ENCODE measurements around the gene ATP12A. TPM values are rescaled to one million over a fixed set of nuclear protein-coding genes. Genes with fewer than 3 reads are reported as not detected.

The ATP12A gene
- polyA plus RNA-seq, 2 of the 4 experiments (the other 2 are of a cell fraction), result not detected

DNA sequence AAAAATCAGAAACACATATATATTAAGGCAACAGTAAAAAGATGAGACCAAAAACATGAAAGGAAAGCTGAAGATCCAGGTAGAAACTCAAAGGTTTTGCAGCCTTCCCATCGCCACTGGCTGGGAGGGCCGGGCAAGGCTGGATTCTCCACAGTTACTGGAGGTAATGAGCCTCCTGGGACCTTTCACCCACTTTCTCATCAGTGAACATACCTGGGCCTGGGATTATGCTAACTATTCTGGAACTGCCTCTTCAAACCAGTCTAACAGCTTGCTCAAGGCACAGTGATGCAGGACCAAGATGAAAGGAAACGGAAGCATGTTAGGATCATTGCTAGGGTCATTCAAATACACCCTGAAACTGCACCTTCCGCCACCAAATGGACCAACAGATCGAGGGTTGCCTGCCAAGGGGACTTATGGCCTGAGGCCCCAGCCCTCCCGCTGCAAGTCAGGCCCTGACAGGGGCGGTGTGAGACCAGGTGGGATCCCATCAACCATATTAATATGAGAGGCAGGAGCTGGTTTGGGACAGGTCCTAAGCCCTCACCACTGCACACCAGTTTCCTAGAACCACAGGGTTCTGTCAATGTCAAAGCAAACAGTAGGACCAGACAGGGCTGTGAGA lies 28.4 kb upstream of the ATP12A start (continued):
- TF ChIP-seq CEBPB (IDR thresholded peaks at IDR 0.05), result no peak
- TF ChIP-seq HOXB13 (CRISPR knock-in tag; IDR thresholded peaks at IDR 0.05; ENCODE audit: low read depth), result no peak
- no peak for TF ChIP-seq EP300 (IDR thresholded peaks at IDR 0.05)
- TF ChIP-seq ESRRA (IDR thresholded peaks at IDR 0.05; ENCODE audit: borderline replicate concordance, low read length), result no peak
- no peak for TF ChIP-seq MAZ (IDR thresholded peaks at IDR 0.05; ENCODE audit: borderline replicate concordance, low read depth, low read length)

DNA sequence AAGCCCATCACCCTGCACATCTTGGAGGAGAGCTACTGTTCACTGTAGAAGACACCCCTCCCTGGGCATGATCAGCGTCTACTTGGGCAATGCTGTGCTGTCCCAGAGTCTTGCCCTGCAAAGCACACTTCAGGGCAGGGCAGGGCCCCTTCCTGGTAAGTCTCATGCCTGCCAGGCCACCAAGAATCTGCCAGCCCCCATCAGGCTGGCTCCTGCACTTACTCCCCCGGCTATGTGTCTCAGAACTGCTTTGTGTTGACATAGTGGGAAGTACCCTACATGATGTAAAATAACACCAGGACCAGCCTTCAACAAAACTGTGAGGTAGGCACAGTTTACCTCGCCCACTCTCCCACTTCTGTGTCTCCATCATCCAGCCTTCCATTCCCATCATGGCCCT lies 27.8 kb upstream of the ATP12A start:
- H3K4me1 ChIP-seq, result no peaks in the 10 kb centered on the region
- WGBS (ENCODE audit: missing lambda C conversion rate), result 27% methylated on average over 1 of the region's 3 CpGs
- ATAC-seq, result no peak
- POLR2A ChIA-PET, result no interaction called here
- no peaks in the 10 kb centered on the region for H3K9me3 ChIP-seq
- FAIRE-seq, result no peak
- TF ChIP-seq ESRRA (IDR thresholded peaks at IDR 0.05; ENCODE audit: borderline replicate concordance, low read length), result no peak
- no peak for TF ChIP-seq KDM5A (IDR thresholded peaks at IDR 0.05)
- TF ChIP-seq NR3C1 (IDR thresholded peaks at IDR 0.05), result no peak
- no peak for TF ChIP-seq HDAC2 (IDR thresholded peaks at IDR 0.05)
- no peak for TF ChIP-seq PHF8 (IDR thresholded peaks at IDR 0.05; ENCODE audit: borderline replicate concordance, low read depth)
- TF ChIP-seq HOXA7 (CRISPR knock-in tag; IDR thresholded peaks at IDR 0.05), result no peak
- TF ChIP-seq, protein P1, sequence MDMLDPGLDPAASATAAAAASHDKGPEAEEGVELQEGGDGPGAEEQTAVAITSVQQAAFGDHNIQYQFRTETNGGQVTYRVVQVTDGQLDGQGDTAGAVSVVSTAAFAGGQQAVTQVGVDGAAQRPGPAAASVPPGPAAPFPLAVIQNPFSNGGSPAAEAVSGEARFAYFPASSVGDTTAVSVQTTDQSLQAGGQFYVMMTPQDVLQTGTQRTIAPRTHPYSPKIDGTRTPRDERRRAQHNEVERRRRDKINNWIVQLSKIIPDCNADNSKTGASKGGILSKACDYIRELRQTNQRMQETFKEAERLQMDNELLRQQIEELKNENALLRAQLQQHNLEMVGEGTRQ (IDR thresholded peaks at IDR 0.05), result no peak
- TF ChIP-seq SMC3 (IDR thresholded peaks at IDR 0.05), result no peak
- no peak for TF ChIP-seq EHF (CRISPR knock-in tag; IDR thresholded peaks at IDR 0.05)
- TF ChIP-seq FOXS1 (CRISPR knock-in tag; IDR thresholded peaks at IDR 0.05), result no peak
- no peak for TF ChIP-seq HOXB13 (CRISPR knock-in tag; IDR thresholded peaks at IDR 0.05; ENCODE audit: low read depth)
- TF ChIP-seq CTCF (IDR thresholded peaks at IDR 0.05), result no peak
- H3K27ac ChIP-seq, result no peak overlapping the region
- H3K4me3 ChIP-seq, result no peak overlapping the region
- DNase-seq (ENCODE audit: low read depth in 1 of 2, low spot score in 1 of 2), result no peak
- H3K4me2 ChIP-seq, result no peak overlapping the region
- CTCF ChIA-PET, result interaction anchor here (0.5 kb wide), 1 partner anchor 76 kb away, joined by 3 read pairs; no protein-coding TSS in a partner anchor

DNA sequence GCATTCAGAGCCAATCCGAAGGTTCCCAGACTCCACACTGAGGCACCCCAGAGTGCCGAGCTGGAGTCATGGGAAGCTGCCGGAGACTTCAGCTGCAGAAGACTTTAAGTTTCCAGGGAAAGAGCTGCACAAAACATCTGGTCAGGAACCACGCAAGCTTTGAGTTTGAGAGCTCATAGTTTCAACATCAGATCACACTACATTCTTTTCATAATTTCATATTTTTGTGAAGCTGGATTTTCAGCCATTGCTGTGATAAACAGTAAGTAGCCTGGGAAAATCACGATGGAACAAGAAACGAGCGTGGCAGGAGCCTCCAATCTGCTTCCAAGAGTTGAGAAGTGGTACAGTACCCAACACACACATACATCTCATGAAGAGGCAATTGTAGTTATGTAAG lies 25.5 kb upstream of the ATP12A start:
- CTCF ChIA-PET, result interaction anchor here (0.9 kb wide), 1 partner anchor 18 kb away, joined by 4 read pairs; no protein-coding TSS in a partner anchor
- no peak overlapping the region for H3K4me3 ChIP-seq
- POLR2A ChIA-PET, result no interaction called here
- DNase-seq (ENCODE audit: low read depth in 1 of 2, low spot score in 1 of 2), result no peak
- H3K27ac ChIP-seq, result no peak overlapping the region
- H3K9me3 ChIP-seq, result no peaks in the 10 kb centered on the region
- 59% methylated on average over 7 of the region's 7 CpGs for WGBS (ENCODE audit: missing lambda C conversion rate)
- no peak for ATAC-seq
- H3K4me2 ChIP-seq, result no peak overlapping the region
- no peak for FAIRE-seq
- H3K4me1 ChIP-seq, result no peaks in the 10 kb centered on the region
- TF ChIP-seq MAX (IDR thresholded peaks at IDR 0.05) (no peak), ESRRA (IDR thresholded peaks at IDR 0.05; ENCODE audit: borderline replicate concordance, low read length) (no peak), MAZ (IDR thresholded peaks at IDR 0.05; ENCODE audit: borderline replicate concordance, low read depth, low read length) (no peak), JUNB (IDR thresholded peaks at IDR 0.05) (no peak), FOSL2 (IDR thresholded peaks at IDR 0.05) (no peak), FOSL2 (CRISPR knock-in tag; IDR thresholded peaks at IDR 0.05) (no peak), NPAS2 (CRISPR knock-in tag; IDR thresholded peaks at IDR 0.05; ENCODE audit: borderline replicate concordance) (no peak), ZNF302 (CRISPR knock-in tag; IDR thresholded peaks at IDR 0.05) (no peak), MYC (IDR thresholded peaks at IDR 0.05; ENCODE audit: borderline replicate concordance, low read length) (no peak), HOXA7 (CRISPR knock-in tag; IDR thresholded peaks at IDR 0.05) (no peak), CBX8 (IDR thresholded peaks at IDR 0.05) (no peak), HMGXB4 (CRISPR knock-in tag; IDR thresholded peaks at IDR 0.05; ENCODE audit: borderline replicate concordance) (no peak), POLR2AphosphoS2 (conservative IDR thresholded peaks at IDR 0.05; ENCODE audit: low read length) (no peak), RFX5 (IDR thresholded peaks at IDR 0.05) (no peak)
